HEK293 (cell line): Measurements from ENCODE around the gene PPP1R1B.

Experiments used
- HOXD13 ChIP-seq: sonication (generic); formaldehyde crosslinking; IDR thresholded peaks from 2 replicates; pipeline ENCODE4 v1.8.0; 2022; ENCODE audit warnings: missing genetic modification reagents, borderline replicate concordance
- SP3 ChIP-seq: fragments of 450-650 bp; formaldehyde crosslinking; IDR thresholded peaks from 2 replicates; pipeline ENCODE4 v1.5.1; 2016; ENCODE audit warnings: missing biosample characterization, missing genetic modification characterization
- WT1 ChIP-seq: fragments of 450-650 bp; formaldehyde crosslinking; IDR thresholded peaks from 2 replicates; pipeline ENCODE4 v1.5.1; 2016; ENCODE audit warnings: missing biosample characterization, missing genetic modification characterization
- ZBTB20 ChIP-seq: fragments of 450-650 bp; formaldehyde crosslinking; IDR thresholded peaks from 2 replicates; pipeline ENCODE4 v1.5.1; 2016; ENCODE audit warnings: missing biosample characterization, missing genetic modification characterization
- ZBTB8A ChIP-seq: fragments of 450-650 bp; formaldehyde crosslinking; IDR thresholded peaks from 2 replicates; pipeline ENCODE4 v1.5.1; 2016; ENCODE audit warnings: missing biosample characterization, missing genetic modification characterization
- ZFP41 ChIP-seq: fragments of 450-650 bp; formaldehyde crosslinking; IDR thresholded peaks from 2 replicates; pipeline ENCODE4 v1.5.1; 2016; ENCODE audit warnings: missing biosample characterization, missing genetic modification characterization, borderline replicate concordance
- ZIC2 ChIP-seq: fragments of 450-650 bp; formaldehyde crosslinking; IDR thresholded peaks from 2 replicates; pipeline ENCODE4 v1.5.1; 2016; ENCODE audit warnings: missing biosample characterization, missing genetic modification characterization
- ZNF155 ChIP-seq: fragments of 450-650 bp; formaldehyde crosslinking; IDR thresholded peaks from 2 replicates; pipeline ENCODE4 v1.5.1; 2016; ENCODE audit warnings: missing biosample characterization, missing genetic modification characterization
- ZNF19 ChIP-seq: fragments of 450-650 bp; formaldehyde crosslinking; IDR thresholded peaks from 2 replicates; pipeline ENCODE4; 2016; ENCODE audit warnings: missing biosample characterization, missing genetic modification characterization, low read depth
- ZNF211 ChIP-seq: fragments of 450-650 bp; formaldehyde crosslinking; IDR thresholded peaks from 2 replicates; pipeline ENCODE4 v1.5.1; 2016; ENCODE audit warnings: low read depth, missing biosample characterization, missing genetic modification characterization
- ZNF221 ChIP-seq: fragments of 450-650 bp; formaldehyde crosslinking; IDR thresholded peaks from 2 replicates; pipeline ENCODE4 v1.5.1; 2017; ENCODE audit warnings: missing biosample characterization, missing genetic modification characterization, borderline replicate concordance
- ZNF366 ChIP-seq: fragments of 450-650 bp; formaldehyde crosslinking; conservative IDR thresholded peaks from 2 replicates; pipeline ENCODE4 v1.5.1; 2016; ENCODE audit warnings: missing biosample characterization, missing genetic modification characterization
- ZNF660 ChIP-seq: fragments of 450-650 bp; IDR thresholded peaks from 2 replicates; pipeline ENCODE4 v1.5.1; 2018; ENCODE audit warnings: missing biosample characterization, mild to moderate bottlenecking, missing genetic modification characterization
- ZNF664 ChIP-seq: fragments of 450-650 bp; formaldehyde crosslinking; IDR thresholded peaks from 2 replicates; pipeline ENCODE4 v1.5.1; 2016; ENCODE audit warnings: missing biosample characterization, missing genetic modification characterization
- TF ChIP-seq, protein P1 (sequence below): fragments of 450-650 bp; formaldehyde crosslinking; conservative IDR thresholded peaks from 2 replicates; pipeline ENCODE4 v1.5.1; 2016; ENCODE audit warnings: low read depth, missing biosample characterization, missing genetic modification characterization
- TF ChIP-seq, protein P2 (sequence below): fragments of 450-650 bp; formaldehyde crosslinking; IDR thresholded peaks from 2 replicates; pipeline ENCODE4 v1.5.1; 2016; ENCODE audit warnings: missing biosample characterization, missing genetic modification characterization
- TF ChIP-seq, protein P3 (sequence below): fragments of 450-650 bp; formaldehyde crosslinking; IDR thresholded peaks from 2 replicates; pipeline ENCODE4; 2016; ENCODE audit warnings: missing biosample characterization, missing genetic modification characterization
- TF ChIP-seq, protein P4 (sequence below): fragments of 450-650 bp; formaldehyde crosslinking; IDR thresholded peaks from 2 replicates; pipeline ENCODE4 v1.5.1; 2016; ENCODE audit warnings: missing biosample characterization, missing genetic modification characterization
- TF ChIP-seq, protein P5 (sequence below): fragments of 450-650 bp; formaldehyde crosslinking; IDR thresholded peaks from 2 replicates; pipeline ENCODE4 v1.5.1; 2016; ENCODE audit warnings: missing biosample characterization, missing genetic modification characterization, borderline replicate concordance
- TF ChIP-seq, protein P6 (sequence below): fragments of 450-650 bp; formaldehyde crosslinking; IDR thresholded peaks from 2 replicates; pipeline ENCODE4 v1.5.1; 2016; ENCODE audit warnings: missing biosample characterization, missing genetic modification characterization
- TF ChIP-seq, protein P7 (sequence below): fragments of 450-650 bp; formaldehyde crosslinking; IDR thresholded peaks from 2 replicates; pipeline ENCODE4 v1.5.1; 2016; ENCODE audit warnings: missing biosample characterization, missing genetic modification characterization

The PPP1R1B gene

DNA sequence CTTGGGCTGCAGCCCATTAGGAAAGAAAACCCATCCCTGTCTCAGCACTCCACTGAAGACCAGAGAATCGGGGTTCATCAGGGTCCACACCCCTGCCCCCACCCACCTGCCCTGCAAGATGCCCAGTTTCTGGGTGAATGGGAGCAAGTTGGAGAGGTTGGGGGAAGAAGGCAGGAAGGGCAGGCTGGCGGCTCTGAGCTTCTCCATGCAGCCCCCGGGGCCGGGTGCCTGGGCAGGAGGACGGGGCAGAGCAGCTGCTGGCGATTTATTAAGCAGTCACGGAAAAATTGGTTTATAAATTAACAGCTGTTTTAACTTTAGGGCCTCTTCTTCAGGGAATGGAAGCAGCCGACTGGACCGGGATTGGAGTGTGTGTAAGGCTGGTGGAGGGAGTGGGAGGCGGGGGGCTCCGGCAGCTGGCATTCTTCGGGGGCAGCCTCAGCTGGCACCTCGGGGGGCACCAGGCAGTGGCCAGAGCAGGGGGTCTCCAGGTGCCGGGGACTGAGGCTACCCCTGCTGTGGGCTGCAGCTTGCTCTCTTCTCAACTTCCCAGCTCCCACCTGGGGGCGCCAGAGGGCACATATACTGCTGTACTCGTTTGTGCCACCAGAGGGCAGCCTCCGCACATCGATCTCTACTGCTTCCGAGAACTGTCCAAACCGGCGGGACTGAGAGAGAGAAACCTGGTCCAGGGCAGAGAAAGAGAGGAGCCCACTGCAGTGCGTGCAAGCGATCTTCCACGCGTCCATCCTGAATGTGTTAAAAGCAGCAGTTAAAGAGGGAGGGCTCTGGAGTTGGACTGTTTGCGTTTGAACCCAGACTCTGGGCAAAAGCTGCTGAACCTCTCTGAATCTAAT is 5.0 kb upstream of the PPP1R1B start (continued):
- TF ChIP-seq, protein P1, sequence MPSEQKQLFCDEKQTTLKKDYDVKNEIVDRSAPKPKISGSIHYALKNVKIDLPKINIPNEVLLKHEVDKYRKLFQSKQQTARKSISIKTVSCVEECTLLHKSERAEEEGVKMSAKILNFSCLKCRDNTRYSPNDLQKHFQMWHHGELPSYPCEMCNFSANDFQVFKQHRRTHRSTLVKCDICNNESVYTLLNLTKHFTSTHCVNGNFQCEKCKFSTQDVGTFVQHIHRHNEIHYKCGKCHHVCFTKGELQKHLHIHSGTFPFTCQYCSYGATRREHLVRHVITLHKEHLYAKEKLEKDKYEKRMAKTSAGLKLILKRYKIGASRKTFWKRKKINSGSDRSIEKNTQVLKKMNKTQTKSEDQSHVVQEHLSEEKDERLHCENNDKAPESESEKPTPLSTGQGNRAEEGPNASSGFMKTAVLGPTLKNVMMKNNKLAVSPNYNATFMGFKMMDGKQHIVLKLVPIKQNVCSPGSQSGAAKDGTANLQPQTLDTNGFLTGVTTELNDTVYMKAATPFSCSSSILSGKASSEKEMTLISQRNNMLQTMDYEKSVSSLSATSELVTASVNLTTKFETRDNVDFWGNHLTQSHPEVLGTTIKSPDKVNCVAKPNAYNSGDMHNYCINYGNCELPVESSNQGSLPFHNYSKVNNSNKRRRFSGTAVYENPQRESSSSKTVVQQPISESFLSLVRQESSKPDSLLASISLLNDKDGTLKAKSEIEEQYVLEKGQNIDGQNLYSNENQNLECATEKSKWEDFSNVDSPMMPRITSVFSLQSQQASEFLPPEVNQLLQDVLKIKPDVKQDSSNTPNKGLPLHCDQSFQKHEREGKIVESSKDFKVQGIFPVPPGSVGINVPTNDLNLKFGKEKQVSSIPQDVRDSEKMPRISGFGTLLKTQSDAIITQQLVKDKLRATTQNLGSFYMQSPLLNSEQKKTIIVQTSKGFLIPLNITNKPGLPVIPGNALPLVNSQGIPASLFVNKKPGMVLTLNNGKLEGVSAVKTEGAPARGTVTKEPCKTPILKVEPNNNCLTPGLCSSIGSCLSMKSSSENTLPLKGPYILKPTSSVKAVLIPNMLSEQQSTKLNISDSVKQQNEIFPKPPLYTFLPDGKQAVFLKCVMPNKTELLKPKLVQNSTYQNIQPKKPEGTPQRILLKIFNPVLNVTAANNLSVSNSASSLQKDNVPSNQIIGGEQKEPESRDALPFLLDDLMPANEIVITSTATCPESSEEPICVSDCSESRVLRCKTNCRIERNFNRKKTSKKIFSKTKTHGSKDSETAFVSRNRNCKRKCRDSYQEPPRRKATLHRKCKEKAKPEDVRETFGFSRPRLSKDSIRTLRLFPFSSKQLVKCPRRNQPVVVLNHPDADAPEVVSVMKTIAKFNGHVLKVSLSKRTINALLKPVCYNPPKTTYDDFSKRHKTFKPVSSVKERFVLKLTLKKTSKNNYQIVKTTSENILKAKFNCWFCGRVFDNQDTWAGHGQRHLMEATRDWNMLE (tag by site-specific recombination): no peak
- TF ChIP-seq, protein P2, sequence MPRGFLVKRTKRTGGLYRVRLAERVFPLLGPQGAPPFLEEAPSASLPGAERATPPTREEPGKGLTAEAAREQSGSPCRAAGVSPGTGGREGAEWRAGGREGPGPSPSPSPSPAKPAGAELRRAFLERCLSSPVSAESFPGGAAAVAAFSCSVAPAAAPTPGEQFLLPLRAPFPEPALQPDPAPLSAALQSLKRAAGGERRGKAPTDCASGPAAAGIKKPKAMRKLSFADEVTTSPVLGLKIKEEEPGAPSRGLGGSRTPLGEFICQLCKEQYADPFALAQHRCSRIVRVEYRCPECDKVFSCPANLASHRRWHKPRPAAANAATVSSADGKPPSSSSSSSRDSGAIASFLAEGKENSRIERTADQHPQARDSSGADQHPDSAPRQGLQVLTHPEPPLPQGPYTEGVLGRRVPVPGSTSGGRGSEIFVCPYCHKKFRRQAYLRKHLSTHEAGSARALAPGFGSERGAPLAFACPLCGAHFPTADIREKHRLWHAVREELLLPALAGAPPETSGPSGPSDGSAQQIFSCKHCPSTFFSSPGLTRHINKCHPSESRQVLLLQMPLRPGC: no peak
- no peak for TF ChIP-seq HOXD13 (CRISPR knock-in tag)
- no peak; the same call in 1 of the 2 replicates for TF ChIP-seq ZBTB20 (tag by site-specific recombination)
- TF ChIP-seq, protein P3, sequence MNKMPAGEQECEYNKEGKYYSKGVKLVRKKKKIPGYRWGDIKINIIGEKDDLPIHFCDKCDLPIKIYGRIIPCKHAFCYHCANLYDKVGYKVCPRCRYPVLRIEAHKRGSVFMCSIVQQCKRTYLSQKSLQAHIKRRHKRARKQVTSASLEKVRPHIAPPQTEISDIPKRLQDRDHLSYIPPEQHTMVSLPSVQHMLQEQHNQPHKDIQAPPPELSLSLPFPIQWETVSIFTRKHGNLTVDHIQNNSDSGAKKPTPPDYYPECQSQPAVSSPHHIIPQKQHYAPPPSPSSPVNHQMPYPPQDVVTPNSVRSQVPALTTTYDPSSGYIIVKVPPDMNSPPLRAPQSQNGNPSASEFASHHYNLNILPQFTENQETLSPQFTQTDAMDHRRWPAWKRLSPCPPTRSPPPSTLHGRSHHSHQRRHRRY (tag by site-specific recombination): no peak
- TF ChIP-seq ZNF211 (tag by site-specific recombination): no peak
- TF ChIP-seq, protein P4, sequence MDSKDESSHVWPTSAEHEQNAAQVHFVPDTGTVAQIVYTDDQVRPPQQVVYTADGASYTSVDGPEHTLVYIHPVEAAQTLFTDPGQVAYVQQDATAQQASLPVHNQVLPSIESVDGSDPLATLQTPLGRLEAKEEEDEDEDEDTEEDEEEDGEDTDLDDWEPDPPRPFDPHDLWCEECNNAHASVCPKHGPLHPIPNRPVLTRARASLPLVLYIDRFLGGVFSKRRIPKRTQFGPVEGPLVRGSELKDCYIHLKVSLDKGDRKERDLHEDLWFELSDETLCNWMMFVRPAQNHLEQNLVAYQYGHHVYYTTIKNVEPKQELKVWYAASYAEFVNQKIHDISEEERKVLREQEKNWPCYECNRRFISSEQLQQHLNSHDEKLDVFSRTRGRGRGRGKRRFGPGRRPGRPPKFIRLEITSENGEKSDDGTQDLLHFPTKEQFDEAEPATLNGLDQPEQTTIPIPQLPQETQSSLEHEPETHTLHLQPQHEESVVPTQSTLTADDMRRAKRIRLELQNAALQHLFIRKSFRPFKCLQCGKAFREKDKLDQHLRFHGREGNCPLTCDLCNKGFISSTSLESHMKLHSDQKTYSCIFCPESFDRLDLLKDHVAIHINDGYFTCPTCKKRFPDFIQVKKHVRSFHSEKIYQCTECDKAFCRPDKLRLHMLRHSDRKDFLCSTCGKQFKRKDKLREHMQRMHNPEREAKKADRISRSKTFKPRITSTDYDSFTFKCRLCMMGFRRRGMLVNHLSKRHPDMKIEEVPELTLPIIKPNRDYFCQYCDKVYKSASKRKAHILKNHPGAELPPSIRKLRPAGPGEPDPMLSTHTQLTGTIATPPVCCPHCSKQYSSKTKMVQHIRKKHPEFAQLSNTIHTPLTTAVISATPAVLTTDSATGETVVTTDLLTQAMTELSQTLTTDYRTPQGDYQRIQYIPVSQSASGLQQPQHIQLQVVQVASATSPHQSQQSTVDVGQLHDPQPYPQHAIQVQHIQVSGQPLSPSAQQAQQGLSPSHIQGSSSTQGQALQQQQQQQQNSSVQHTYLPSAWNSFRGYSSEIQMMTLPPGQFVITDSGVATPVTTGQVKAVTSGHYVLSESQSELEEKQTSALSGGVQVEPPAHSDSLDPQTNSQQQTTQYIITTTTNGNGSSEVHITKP (tag by site-specific recombination): peak; percentile 65
- peak; percentile 32 for TF ChIP-seq ZBTB8A (tag by site-specific recombination)
- no peak for TF ChIP-seq ZFP41
- peak; percentile 93 for TF ChIP-seq ZNF660 (tag by site-specific recombination)
- no peak for TF ChIP-seq ZNF221
- TF ChIP-seq, protein P5, sequence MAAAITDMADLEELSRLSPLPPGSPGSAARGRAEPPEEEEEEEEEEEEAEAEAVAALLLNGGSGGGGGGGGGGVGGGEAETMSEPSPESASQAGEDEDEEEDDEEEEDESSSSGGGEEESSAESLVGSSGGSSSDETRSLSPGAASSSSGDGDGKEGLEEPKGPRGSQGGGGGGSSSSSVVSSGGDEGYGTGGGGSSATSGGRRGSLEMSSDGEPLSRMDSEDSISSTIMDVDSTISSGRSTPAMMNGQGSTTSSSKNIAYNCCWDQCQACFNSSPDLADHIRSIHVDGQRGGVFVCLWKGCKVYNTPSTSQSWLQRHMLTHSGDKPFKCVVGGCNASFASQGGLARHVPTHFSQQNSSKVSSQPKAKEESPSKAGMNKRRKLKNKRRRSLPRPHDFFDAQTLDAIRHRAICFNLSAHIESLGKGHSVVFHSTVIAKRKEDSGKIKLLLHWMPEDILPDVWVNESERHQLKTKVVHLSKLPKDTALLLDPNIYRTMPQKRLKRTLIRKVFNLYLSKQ (tag by site-specific recombination): no peak
- TF ChIP-seq, protein P6, sequence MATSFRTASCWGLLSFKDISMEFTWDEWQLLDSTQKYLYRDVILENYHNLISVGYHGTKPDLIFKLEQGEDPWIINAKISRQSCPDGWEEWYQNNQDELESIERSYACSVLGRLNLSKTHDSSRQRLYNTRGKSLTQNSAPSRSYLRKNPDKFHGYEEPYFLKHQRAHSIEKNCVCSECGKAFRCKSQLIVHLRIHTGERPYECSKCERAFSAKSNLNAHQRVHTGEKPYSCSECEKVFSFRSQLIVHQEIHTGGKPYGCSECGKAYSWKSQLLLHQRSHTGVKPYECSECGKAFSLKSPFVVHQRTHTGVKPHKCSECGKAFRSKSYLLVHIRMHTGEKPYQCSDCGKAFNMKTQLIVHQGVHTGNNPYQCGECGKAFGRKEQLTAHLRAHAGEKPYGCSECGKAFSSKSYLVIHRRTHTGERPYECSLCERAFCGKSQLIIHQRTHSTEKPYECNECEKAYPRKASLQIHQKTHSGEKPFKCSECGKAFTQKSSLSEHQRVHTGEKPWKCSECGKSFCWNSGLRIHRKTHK (tag by site-specific recombination): no peak
- TF ChIP-seq ZNF664 (tag by site-specific recombination): no peak
- TF ChIP-seq, protein P7, sequence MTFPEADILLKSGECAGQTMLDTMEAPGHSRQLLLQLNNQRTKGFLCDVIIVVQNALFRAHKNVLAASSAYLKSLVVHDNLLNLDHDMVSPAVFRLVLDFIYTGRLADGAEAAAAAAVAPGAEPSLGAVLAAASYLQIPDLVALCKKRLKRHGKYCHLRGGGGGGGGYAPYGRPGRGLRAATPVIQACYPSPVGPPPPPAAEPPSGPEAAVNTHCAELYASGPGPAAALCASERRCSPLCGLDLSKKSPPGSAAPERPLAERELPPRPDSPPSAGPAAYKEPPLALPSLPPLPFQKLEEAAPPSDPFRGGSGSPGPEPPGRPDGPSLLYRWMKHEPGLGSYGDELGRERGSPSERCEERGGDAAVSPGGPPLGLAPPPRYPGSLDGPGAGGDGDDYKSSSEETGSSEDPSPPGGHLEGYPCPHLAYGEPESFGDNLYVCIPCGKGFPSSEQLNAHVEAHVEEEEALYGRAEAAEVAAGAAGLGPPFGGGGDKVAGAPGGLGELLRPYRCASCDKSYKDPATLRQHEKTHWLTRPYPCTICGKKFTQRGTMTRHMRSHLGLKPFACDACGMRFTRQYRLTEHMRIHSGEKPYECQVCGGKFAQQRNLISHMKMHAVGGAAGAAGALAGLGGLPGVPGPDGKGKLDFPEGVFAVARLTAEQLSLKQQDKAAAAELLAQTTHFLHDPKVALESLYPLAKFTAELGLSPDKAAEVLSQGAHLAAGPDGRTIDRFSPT (tag by site-specific recombination): 0 out of 2 replicates have a peak, but pooled peaks have one; percentile 42
- no peak for TF ChIP-seq WT1 (tag by site-specific recombination)
- TF ChIP-seq ZNF155: no peak
- no peak for TF ChIP-seq ZNF19 (tag by site-specific recombination)
- TF ChIP-seq ZIC2 (tag by site-specific recombination): peak; percentile 85
- no peak for TF ChIP-seq SP3 (tag by site-specific recombination)
- TF ChIP-seq ZNF366 (tag by site-specific recombination): peak; percentile 78
